Activated naive CD8-positive, alpha-beta T cell treated with anti-CD3 and anti-CD28 coated beads, Interleukin-2, amount 10 ng/mL, durations not matched to agents 7 days and 5 days (primary cell): ENCODE data around the gene CREB3L1. TPM values are rescaled to one million over a fixed set of nuclear protein-coding genes. Genes with fewer than 3 reads are reported as not detected.
A peak's percentile ranks its signal among the peaks of the same experiment; 100 is the strongest.

Source experiments
- ATAC-seq: fragments of 150-1000 bp; cut with Tn5 transposase; one replicate; pipeline ENCODE4 v1.10.0; 2021; ENCODE audit warnings: low read depth, moderate library complexity
- POLR2A ChIA-PET: fragments of 350-600 bp; sonication (Branson Sonifier 250); formaldehyde crosslinking; loops from one replicate; lab custom pipeline; 2021; ENCODE audit warnings: antibody characterized with exemption; lab: Charles Lee
- DNase-seq: peaks from one replicate; pipeline ENCODE4 v3.0.0; 2021
- H3K27ac Mint-ChIP-seq: one replicate; pipeline ENCODE4 v1.8.0; 2022; ENCODE audit warnings: mild to moderate bottlenecking, mixed read lengths
- H3K27me3 Mint-ChIP-seq: one replicate; pipeline ENCODE4 v1.8.0; 2022; ENCODE audit warnings: mild to moderate bottlenecking, moderate library complexity, mixed read lengths
- H3K36me3 Mint-ChIP-seq: one replicate; pipeline ENCODE4 v1.8.0; 2021; ENCODE audit warnings: mild to moderate bottlenecking, mixed read lengths
- H3K4me1 Mint-ChIP-seq: one replicate; pipeline ENCODE4 v1.8.0; 2021; ENCODE audit warnings: mixed read lengths
- H3K4me3 Mint-ChIP-seq: one replicate; pipeline ENCODE4 v1.8.0; 2022; ENCODE audit warnings: mild to moderate bottlenecking, moderate library complexity, mixed read lengths
- H3K9me3 Mint-ChIP-seq: one replicate; pipeline ENCODE4 v1.8.0; 2021; ENCODE audit warnings: mixed read lengths
- total RNA-seq, 2 experiments: library from RNA; stranded (reverse); gene quantifications; one replicate each; pipeline ENCODE4 v1.2.3, GENCODE V29; 2021

CREB3L1 gene
- total RNA-seq, 2 experiments from 2014 or later = not detected

DNA sequence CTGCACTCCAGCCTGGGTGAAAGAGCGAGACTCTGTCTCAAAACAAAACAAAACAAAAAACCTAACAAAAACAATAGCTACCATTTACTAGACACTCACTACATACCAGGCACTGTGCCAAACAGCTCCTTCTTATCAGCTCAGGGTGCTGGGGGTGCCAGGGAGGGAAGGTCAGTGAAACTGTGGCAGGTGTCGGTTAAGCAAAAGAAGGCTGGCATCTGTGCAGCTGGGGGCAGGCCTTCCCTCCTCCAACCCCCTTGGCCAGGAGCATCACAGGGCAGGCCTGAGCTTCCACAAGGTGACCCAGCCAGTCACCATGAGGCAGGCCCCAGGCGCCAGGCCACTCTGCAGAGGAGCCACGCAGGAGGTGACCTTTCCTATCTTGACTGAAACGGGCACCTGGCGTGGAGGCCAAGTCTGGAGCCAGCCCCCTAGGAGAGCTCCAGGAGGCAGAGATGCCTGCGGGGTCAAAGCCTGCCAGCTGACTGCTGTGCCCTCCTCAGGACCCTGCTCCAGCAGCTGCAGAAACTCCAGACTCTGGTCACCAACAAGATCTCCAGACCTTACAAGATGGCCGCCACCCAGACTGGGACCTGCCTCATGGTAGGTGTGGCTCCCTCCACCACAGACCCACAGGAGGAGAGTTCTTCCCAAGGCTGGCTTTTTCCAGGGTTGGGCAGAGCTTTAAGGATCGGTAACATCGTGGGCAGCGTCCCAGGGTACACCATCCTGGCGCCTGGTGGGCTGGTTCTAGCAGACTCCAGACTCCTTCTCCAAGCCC is 38.5 kb downstream of the CREB3L1 start:
- POLR2A ChIA-PET = interaction anchor here (0.7 to 1.4 kb wide), 4 partner anchors 15 to 398 kb away, joined by 3 to 5 read pairs (median 3); no protein-coding TSS in a partner anchor
- no peak overlapping the region for H3K27ac Mint-ChIP-seq
- peaks cover 20% of the 10 kb centered on the region for H3K4me1 Mint-ChIP-seq
- H3K4me3 Mint-ChIP-seq = no peak overlapping the region
- DNase-seq (no peak), ATAC-seq (no peak)
- H3K9me3 Mint-ChIP-seq = no peaks in the 10 kb centered on the region
- H3K27me3 Mint-ChIP-seq = peaks cover 3% of the 10 kb centered on the region
- peaks cover 1% of the 10 kb centered on the region for H3K36me3 Mint-ChIP-seq

DNA sequence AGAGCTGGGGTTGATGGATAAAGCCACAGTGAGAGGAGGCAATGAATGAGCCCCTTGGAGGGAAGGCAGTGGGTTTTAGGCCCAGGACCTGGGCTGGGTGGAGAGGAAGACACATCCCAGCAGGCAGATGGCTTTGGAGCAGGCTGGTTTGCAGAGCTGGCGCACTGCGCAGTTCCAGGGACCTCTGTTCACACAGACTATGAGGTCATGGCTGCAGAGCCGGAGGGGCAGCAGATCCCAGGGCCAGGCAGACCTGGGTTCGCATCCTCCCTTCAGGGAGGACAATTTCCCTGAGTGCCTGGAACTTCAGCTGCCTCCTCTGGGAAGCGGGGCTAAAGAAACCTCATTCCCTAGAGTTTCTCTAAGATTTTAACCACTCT is 41.6 kb downstream of the CREB3L1 start:
- H3K4me3 Mint-ChIP-seq = peak overlapping the region; percentile 64
- peaks cover 1% of the 10 kb centered on the region for H3K36me3 Mint-ChIP-seq
- H3K4me1 Mint-ChIP-seq = peaks cover 20% of the 10 kb centered on the region
- ATAC-seq (no peak), DNase-seq (no peak)
- POLR2A ChIA-PET = interaction anchor here (0.9 to 1.9 kb wide), 7 partner anchors 10 to 81 kb away, joined by 3 to 6 read pairs (median 5); no protein-coding TSS in a partner anchor
- H3K9me3 Mint-ChIP-seq = no peaks in the 10 kb centered on the region
- no peaks in the 10 kb centered on the region for H3K27me3 Mint-ChIP-seq
- H3K27ac Mint-ChIP-seq = peak overlapping the region; percentile 94

- Mint-ChIP-seq H3K4me3 (no peak overlapping the region), H3K36me3 (peaks cover 1% of the 10 kb centered on the region), H3K27me3 (peaks cover 8% of the 10 kb centered on the region), H3K9me3 (no peaks in the 10 kb centered on the region), H3K4me1 (peaks cover 18% of the 10 kb centered on the region), H3K27ac (no peak overlapping the region)
- DNase-seq (no peak), ATAC-seq (no peak)
- POLR2A ChIA-PET = no interaction called here
These were observed 44.3 kb downstream of the CREB3L1 start for GRCh38 chr11:46321757-46322156.

GRCh38 chr11:46322759-46323158 is 45.3 kb downstream of the CREB3L1 start:
- no peak overlapping the region for H3K27ac Mint-ChIP-seq
- H3K36me3 Mint-ChIP-seq = peaks cover 1% of the 10 kb centered on the region
- peaks cover 12% of the 10 kb centered on the region for H3K27me3 Mint-ChIP-seq
- no peak for ATAC-seq
- no peak for DNase-seq
- H3K4me3 Mint-ChIP-seq = no peak overlapping the region
- POLR2A ChIA-PET = no interaction called here
- peaks cover 21% of the 10 kb centered on the region for H3K4me1 Mint-ChIP-seq
- no peaks in the 10 kb centered on the region for H3K9me3 Mint-ChIP-seq

- DNase-seq = no peak
- H3K4me1 Mint-ChIP-seq = peaks cover 31% of the 10 kb centered on the region
- no peak overlapping the region for H3K27ac Mint-ChIP-seq
- POLR2A ChIA-PET = no interaction called here
- no peaks in the 10 kb centered on the region for H3K9me3 Mint-ChIP-seq
- H3K27me3 Mint-ChIP-seq = peaks cover 28% of the 10 kb centered on the region
- ATAC-seq = no peak
- no peak overlapping the region for H3K4me3 Mint-ChIP-seq
- no peaks in the 10 kb centered on the region for H3K36me3 Mint-ChIP-seq
These were observed 49.5 kb downstream of the CREB3L1 start for GRCh38 chr11:46326813-46327416.

GRCh38 chr11:46327829-46328228 is 50.4 kb downstream of the CREB3L1 start:
- H3K27me3 Mint-ChIP-seq = peaks cover 28% of the 10 kb centered on the region

DNA sequence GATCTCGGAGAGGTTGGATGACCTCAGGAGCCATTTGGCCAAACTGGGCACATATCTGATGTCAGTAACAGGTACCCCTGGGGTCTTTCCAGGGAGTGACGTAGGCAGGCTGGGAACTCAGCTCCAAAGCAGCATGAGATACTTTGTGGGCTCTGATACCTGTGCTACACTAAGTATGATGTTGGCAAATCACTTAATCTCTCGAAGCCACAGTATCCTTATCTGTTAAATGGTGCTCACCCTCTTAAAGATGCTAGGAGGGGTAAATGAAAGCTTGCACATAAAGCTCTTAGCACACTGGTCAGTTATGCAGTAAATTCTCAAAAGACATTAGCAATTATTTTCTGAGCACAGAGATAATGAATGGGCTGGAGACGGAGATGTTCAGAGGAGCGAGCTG is 52.7 kb downstream of the CREB3L1 start:
- ATAC-seq = no peak
- Mint-ChIP-seq H3K27me3 (peaks cover 41% of the 10 kb centered on the region), H3K27ac (peak overlapping the region; percentile 19), H3K4me1 (peaks cover 37% of the 10 kb centered on the region), H3K4me3 (peak overlapping the region; percentile 71), H3K36me3 (no peaks in the 10 kb centered on the region), H3K9me3 (no peaks in the 10 kb centered on the region)
- POLR2A ChIA-PET = interaction anchor here (0.8 to 2.4 kb wide), 7 partner anchors 10 to 341 kb away, joined by 3 to 12 read pairs (median 3); no protein-coding TSS in a partner anchor
- DNase-seq = no peak

More at GRCh38 chr11:46327829-46328228, 50.4 kb downstream of the CREB3L1 start:
- POLR2A ChIA-PET = interaction anchor here (1.0 kb wide), 1 partner anchor 16 kb away, joined by 3 read pairs; no protein-coding TSS in a partner anchor
- H3K9me3 Mint-ChIP-seq = no peaks in the 10 kb centered on the region
- no peak overlapping the region for H3K27ac Mint-ChIP-seq
- H3K4me3 Mint-ChIP-seq = no peak overlapping the region
- H3K4me1 Mint-ChIP-seq = peaks cover 34% of the 10 kb centered on the region
- ATAC-seq = no peak
- no peak for DNase-seq
- H3K36me3 Mint-ChIP-seq = no peaks in the 10 kb centered on the region

- ATAC-seq (no peak), DNase-seq (no peak)
- H3K36me3 Mint-ChIP-seq = no peaks in the 10 kb centered on the region
- H3K27ac Mint-ChIP-seq = peak overlapping the region; percentile 37
- peak overlapping the region; percentile 71 for H3K4me3 Mint-ChIP-seq
- POLR2A ChIA-PET = interaction anchor here (0.6 to 2.4 kb wide), 12 partner anchors 10 to 363 kb away, joined by 3 to 12 read pairs (median 3); no protein-coding TSS in a partner anchor
- H3K9me3 Mint-ChIP-seq = no peaks in the 10 kb centered on the region
- H3K27me3 Mint-ChIP-seq = peaks cover 37% of the 10 kb centered on the region
- peaks cover 37% of the 10 kb centered on the region for H3K4me1 Mint-ChIP-seq
These were observed 53.3 kb downstream of the CREB3L1 start for GRCh38 chr11:46330563-46331281.

DNA sequence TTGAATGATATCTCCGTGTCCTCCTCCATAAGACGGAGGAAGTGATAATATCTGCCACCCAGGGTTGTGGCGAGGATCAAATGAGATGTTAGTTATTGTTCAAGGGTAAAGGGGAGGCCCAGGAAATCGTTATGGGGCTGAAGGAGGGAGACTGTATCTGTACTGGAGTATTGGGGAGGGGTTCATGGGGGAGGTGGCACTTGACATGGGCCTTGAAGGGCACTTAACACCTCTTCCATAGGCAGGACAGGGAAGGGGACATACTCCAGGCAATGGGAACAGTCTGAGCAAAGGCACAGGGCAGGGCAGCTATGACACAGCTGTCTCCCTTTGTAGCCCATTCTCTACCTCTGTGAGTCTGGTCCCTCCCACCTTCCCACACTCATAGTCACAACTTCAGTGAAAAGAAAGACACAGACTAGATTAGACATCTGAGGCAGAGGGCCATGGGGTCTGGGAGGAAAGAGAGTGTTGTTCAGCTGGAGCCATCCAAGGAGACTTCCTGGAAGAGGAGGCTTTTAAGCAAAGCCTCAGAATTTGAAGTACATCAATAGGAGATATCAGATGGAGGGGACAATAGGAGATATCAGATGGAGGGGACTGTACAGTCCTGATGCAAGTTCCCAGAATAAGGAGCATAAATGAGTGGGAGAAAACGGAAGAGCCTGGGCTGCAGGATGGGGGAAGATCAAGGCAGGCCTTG is 54.0 kb downstream of the CREB3L1 start:
- peaks cover 41% of the 10 kb centered on the region for H3K4me1 Mint-ChIP-seq
- H3K36me3 Mint-ChIP-seq = no peaks in the 10 kb centered on the region
- peak overlapping the region; percentile 71 for H3K4me3 Mint-ChIP-seq
- no peaks in the 10 kb centered on the region for H3K9me3 Mint-ChIP-seq
- DNase-seq = no peak
- peaks cover 38% of the 10 kb centered on the region for H3K27me3 Mint-ChIP-seq
- POLR2A ChIA-PET = interaction anchor here (0.6 to 2.4 kb wide), 11 partner anchors 12 to 364 kb away, joined by 3 to 12 read pairs (median 3); partner anchors contain the start of gene DGKZ
- peak; percentile 77 for ATAC-seq
- peak overlapping the region; percentile 37 for H3K27ac Mint-ChIP-seq

DNA sequence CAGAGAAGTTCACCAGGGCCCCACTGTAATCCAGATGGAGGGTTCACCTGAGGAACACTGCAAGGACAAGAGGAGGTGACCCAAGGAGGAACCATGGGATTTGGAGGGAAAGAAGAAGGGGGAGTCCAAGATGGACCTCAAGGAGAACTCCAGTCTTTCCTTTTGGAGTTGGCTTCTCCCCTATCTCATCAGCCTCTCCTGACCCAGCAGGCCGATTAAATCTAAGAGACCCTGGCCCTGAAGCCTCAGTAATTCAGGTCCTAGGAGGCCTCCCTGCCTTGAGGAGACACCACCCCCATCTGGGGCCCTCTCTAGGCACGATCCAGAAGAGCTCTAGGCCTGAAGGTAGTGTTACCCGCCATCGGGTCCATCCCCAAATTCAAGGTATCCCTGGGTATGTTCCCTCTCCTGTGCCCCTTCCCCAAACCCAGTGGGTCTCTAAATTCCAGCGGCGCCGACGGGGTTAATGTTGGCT is 54.7 kb downstream of the CREB3L1 start:
- Mint-ChIP-seq H3K9me3 (no peaks in the 10 kb centered on the region), H3K4me1 (peaks cover 43% of the 10 kb centered on the region), H3K27ac (peak overlapping the region; percentile 37), H3K36me3 (no peaks in the 10 kb centered on the region), H3K4me3 (peak overlapping the region; percentile 71), H3K27me3 (peaks cover 33% of the 10 kb centered on the region)
- POLR2A ChIA-PET = interaction anchor here (0.9 to 1.9 kb wide), 6 partner anchors 10 to 37 kb away, joined by 3 to 12 read pairs (median 5); partner anchors contain the start of gene DGKZ
- no peak for ATAC-seq
- DNase-seq = no peak

- H3K27ac Mint-ChIP-seq = no peak overlapping the region
- DNase-seq (peak; percentile 61), ATAC-seq (peak; percentile 23)
- no peaks in the 10 kb centered on the region for H3K9me3 Mint-ChIP-seq
- H3K4me3 Mint-ChIP-seq = peak overlapping the region; percentile 51
- peaks cover 31% of the 10 kb centered on the region for H3K27me3 Mint-ChIP-seq
- H3K4me1 Mint-ChIP-seq = peaks cover 41% of the 10 kb centered on the region
- POLR2A ChIA-PET = interaction anchor here (0.9 to 1.9 kb wide), 6 partner anchors 10 to 37 kb away, joined by 3 to 12 read pairs (median 5); partner anchors contain the start of gene DGKZ
- H3K36me3 Mint-ChIP-seq = no peaks in the 10 kb centered on the region
These were observed 55.3 kb downstream of the CREB3L1 start for GRCh38 chr11:46332568-46333393.
